ENCODE data around the gene ZNF467.

The ZNF467 gene

DNA sequence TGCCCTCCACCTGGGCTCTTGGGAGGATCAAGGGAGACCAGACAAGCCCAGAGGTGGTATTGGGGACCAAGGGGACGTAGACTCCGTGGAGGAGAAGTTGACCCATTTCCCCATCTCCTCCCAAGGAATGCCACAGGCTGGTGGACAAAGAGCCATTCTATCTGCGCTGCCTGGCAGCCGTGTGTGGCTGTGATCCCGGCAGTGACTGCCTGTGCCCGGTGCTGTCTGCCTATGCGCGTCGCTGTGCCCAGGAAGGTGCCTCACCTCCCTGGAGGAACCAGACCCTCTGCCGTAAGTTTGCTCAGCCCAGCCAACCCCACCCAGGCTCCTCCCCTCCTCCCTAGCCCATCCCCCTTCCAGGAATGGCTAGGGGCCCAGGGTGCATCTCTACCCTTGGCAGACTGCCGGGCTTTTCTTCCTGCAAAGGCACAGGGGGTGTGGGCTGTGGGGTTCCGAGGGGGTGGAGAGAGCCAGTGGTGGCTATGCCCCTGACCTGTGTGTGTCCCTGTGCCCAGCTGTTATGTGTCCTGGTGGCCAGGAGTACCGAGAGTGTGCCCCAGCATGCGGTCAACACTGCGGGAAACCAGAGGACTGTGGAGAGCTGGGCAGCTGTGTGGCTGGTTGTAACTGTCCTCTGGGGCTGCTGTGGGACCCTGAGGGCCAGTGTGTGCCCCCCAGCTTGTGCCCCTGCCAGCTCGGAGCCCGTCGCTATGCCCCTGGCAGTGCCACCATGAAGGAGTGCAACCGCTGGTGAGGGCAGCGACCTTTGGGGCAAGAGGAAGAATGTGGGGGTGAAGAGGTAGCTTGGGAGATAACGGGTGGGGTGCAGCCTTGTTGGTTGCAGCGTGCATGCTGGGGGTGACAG is 10.2 kb upstream of the ZNF467 start:
- no peak for DNase-seq

GRCh38 chr7:149782682-149783345 is 9.4 kb upstream of the ZNF467 start:
- DNase-seq: no peak

DNA sequence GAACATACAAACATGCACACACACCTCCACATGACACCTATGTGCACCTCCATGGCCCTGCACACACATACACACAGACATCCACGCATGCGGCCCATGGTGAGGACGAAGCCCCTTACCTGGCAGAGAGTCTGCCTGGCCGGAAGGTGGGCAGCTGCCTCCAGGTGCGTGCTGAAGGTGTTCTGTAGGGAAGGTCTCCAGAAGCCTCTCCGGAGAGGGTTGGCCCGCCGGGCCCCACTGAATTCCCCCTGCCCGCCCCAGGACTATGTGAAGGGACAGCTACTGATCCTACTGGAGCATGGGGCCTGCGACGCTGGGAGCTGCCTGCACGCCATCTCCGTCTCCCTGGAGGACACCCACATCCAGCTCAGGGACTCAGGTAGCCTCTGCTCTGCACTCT is 8.5 kb upstream of the ZNF467 start:
- DNase-seq: no peak

- DNase-seq: no peak
Observed at GRCh38 chr7:149780636-149781419, 7.4 kb upstream of the ZNF467 start.

DNA sequence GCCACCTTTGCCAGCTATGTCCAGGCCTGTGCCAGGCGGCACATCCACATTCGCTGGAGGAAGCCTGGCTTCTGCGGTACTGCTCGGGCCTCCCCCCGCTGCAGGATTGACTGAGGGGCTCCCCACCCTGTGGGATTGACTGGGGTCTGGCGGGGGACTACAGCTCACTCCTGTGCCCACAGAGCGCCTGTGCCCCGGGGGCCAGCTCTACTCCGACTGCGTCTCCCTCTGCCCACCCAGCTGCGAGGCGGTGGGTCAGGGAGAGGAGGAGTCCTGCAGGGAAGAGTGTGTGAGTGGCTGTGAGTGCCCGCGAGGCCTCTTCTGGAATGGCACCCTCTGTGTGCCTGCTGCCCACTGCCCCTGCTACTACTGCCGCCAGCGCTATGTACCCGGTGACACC is 6.7 kb upstream of the ZNF467 start:
- no peak for DNase-seq

DNA sequence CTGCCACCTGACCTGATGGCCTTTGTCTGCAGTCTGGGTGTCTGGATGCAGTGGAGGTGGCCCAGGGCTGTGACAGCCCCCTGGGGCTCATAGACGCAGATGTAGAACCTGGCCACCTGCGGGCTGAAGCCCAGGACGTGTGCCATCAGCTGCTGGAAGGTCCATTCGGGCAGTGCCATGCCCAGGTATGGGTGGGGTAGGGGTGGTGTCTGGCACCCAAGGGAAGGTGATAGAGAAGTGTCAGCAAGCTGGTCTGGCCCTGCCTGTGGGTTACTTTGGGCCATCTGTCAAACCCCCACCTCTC is 6.1 kb upstream of the ZNF467 start:
- DNase-seq: no peak

GRCh38 chr7:149778696-149779501 is 5.5 kb upstream of the ZNF467 start:
- DNase-seq: no peak

DNA sequence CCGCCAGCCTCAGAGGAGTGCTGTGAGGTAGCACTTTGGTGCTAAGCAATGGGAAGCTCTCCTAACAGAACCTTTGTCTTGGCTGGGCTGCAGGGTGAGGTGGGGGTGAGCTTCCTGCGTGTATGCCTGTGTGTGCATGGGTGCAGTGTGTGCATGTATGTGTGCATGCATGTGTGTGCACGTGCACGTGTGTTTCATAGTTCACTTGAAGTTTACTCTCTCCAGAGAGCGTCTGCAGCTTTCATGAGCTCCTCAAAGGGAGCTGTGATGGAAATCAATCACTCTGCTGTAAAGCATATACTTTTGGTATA is 4.9 kb upstream of the ZNF467 start:
- DNase-seq: no peak

GRCh38 chr7:149777551-149778326 is 4.4 kb upstream of the ZNF467 start:
- DNase-seq: no peak

DNA sequence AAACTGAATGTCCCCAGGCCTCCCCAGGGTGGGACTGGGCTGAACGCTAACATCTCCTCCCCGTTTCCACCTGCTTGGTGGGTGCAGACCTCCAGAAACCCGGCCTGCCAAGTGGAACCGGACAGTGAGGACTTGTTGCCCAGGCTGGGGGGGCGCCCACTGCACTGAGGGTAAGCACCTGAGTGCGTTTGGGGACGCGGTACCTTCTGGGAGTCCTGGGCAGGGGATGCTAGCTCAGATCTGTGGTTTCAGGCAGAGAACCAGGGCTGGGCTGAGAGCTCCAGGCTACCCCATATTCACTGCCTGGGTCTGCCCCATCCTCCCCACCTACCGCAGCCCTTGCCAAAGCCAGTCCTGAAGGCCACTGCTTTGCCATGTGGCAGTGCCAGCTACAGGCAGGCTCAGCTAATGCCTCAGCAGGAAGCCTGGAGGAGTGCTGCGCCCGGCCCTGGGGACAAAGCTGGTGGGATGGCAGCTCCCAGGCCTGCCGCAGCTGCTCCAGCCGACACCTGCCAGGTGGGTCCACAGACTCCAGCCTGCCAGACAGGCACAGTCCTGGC is 3.5 kb upstream of the ZNF467 start:
- no peak for DNase-seq

- no peak for DNase-seq
Observed at GRCh38 chr7:149776289-149776688, 2.9 kb upstream of the ZNF467 start.

DNA sequence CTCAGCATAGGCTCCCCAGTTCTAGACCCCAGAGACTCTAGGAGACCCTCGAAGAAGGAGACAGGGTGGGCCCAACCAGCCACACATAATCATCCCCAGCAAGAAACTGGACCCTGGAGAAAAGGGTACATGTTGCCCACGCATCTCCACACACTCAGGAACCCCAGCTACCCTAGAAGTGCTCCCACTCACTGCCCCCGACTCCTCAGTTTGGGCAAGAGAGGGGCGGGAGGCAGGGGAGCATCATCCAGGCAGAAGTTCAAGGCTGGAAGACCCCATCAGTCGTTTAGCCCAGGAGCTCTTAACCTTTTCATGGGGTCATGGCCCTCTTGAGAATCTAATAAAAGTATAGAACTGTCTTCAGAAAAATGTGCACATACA is 1.8 kb upstream of the ZNF467 start:
- DNase-seq: no peak

DNA sequence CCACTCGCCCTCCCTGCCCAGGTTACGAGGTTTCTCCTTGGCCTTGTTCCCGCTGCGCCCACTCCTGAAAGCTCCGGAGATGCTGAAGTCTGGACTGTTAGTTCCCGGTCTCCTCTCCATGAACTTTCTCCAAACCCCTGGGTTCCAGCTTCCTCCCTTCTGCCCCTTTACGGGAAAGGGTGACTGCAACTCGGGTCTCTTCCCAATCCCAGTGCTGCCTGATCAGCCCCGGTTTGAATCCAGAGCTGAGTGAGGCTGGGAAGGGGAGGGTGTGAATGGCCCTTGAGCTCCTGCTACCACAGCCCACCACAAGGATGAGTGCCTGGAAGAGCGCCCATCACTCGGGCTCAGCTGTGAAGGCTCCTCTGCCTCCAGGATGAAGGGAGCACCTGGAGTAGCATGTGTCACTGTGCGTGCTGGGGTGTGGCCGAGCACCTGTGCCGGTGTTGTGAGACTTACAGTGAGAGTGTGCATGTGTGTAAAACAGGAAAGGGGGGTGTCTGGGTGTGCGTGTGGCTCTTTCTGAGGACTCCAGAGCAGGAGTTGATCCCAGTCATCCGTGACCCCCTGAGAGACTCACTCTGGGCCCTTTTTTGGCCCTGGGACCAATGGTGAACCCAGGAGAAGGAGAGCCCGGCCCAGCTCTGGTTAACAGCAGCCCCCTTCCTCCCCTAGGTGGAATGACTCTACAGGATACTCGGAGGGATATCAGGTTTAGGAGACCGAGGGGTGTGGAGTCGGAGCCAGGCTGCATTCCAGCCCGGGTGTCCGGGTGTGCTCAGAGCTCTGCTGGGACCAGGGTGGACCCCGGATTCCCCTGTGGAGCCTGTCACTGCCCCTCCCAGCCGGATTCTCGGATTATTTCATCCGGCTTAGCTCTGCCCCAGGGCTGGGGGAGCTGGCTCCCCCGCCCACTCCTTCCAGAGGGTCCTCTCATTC is 1.1 kb upstream of the ZNF467 start:
- DNase-seq: no peak

DNA sequence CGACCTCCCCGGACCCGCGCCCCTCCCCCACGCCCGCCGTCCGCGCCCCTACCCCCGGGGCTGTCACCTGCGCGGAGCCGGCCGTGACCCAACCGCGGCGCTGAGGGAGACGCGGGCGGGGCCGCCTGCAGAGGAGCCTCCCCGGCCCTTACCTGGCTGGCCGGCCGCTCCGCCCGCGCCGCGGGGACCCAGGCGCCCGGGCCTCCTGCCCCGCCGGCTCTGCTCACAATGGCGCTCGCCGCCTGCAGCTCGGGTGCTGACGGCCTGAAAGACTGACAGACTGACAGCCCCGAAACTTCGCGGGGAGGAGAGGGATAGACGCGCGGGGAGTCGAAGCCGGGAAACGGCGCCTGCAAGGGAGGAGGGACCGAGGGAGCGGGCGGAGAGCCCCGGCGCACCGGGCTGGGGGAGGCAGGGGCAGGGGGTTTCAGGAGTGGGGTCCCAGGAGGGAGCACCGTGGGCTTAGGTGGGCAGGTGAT is 393 bp downstream of the ZNF467 start:
- no peak for DNase-seq

GRCh38 chr7:149772241-149772955 is 990 bp downstream of the ZNF467 start:
- DNase-seq: no peak

- peak; percentile 54 for DNase-seq
Observed at GRCh38 chr7:149771720-149772240, 1.6 kb downstream of the ZNF467 start.

GRCh38 chr7:149770728-149771636 is 2.4 kb downstream of the ZNF467 start:
- DNase-seq: no peak

DNA sequence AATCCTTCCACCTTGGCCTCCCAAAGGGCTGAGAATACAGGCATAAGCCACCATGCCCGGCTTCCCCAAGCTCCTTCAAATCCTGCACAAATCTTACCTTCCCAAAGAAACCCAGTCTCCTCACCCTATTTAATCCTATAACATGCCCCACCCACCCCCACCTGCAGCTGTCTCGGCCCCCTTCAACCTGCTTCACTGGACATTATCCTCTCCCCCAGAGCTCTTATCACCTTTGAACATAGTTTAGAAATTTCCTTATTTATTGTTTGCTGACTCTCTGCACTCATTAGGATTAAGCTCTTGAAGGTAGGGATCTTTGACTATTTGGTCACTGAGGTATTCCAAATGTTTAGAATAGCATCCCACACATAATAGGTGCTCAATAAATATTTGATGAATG is 3.5 kb downstream of the ZNF467 start:
- DNase-seq: no peak

DNA sequence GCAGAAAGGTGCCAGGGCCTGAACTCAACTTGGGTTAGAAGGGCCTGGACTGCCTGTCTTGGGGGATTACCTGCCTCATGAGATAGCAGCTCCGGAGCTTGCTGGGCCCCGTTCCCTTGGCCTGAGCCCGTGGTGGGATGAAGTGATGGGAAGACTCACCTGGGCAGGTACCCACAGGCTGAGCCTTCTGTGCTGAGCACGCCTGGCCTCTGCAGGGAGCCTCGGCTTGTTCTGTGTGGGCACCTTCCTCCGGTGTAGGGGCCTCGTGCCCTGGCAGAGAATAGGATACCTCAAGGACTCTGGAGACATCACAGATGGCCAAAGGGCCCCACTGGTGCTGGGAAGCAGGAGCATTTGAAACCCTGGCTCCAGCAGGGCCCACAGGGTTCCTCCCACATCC is 4.5 kb downstream of the ZNF467 start:
- DNase-seq: no peak

Measured in NCI-H1694 treated with DMSO at 0.1 percent for 48 hours (cell line).